Measurements from ENCODE around the gene ZIM2.

- no peak for TF ChIP-seq CTCF (conservative IDR thresholded peaks at IDR 0.05; ENCODE audit: low read depth, low read length)
- no peak for TF ChIP-seq POLR2A (IDR thresholded peaks at IDR 0.05; ENCODE audit: low read depth, low read length)
- no peak for TF ChIP-seq NFE2L2 (IDR thresholded peaks at IDR 0.05; ENCODE audit: low read depth, low read length)
- TF ChIP-seq SMC3 (IDR thresholded peaks at IDR 0.05; ENCODE audit: low read depth, low read length): no peak
- TF ChIP-seq RAD21 (IDR thresholded peaks at IDR 0.05; ENCODE audit: low read length): no peak
- no peak for TF ChIP-seq USF2 (IDR thresholded peaks at IDR 0.05; ENCODE audit: low read depth, low read length)
- no peak for TF ChIP-seq MXI1 (IDR thresholded peaks at IDR 0.05; ENCODE audit: borderline replicate concordance, low read depth, low read length)
- no peak for TF ChIP-seq MAZ (IDR thresholded peaks at IDR 0.05; ENCODE audit: borderline replicate concordance, low read depth, low read length)
- no peak for TF ChIP-seq CEBPB (IDR thresholded peaks at IDR 0.05; ENCODE audit: low read depth, low read length)
- TF ChIP-seq RCOR1 (IDR thresholded peaks at IDR 0.05; ENCODE audit: insufficient replicate concordance, low read length): no peak
- TF ChIP-seq MAFK (IDR thresholded peaks at IDR 0.05; ENCODE audit: low read depth, low read length): no peak
- TF ChIP-seq BHLHE40 (IDR thresholded peaks at IDR 0.05; ENCODE audit: low read depth, low read length): no peak
Measured at GRCh38 chr19:56764196-56764695, 76.3 kb downstream of the ZIM2 start.

Measured in IMR-90 (cell line).